Activated B cell treated with CpG ODN at 0.5 μM for 24 hours (primary cell): ENCODE measurements around the gene ZSCAN5C. TPM values are rescaled to one million over a fixed set of nuclear protein-coding genes. Genes with fewer than 3 reads are reported as not detected.

Experiments used
- ATAC-seq: fragments of 200-7000 bp; cut with Tn5 transposase; one replicate; pipeline ENCODE4 v1.10.0; 2021; ENCODE audit warnings: low read depth, mild to moderate bottlenecking, moderate library complexity
- CTCF ChIA-PET: fragments of 350-600 bp; sonication (Branson Sonifier 250); formaldehyde crosslinking; loops from one replicate; lab custom pipeline; 2021; ENCODE audit warnings: antibody characterized with exemption; lab: Charles Lee
- POLR2A ChIA-PET: fragments of 350-600 bp; sonication (Branson Sonifier 250); formaldehyde crosslinking; loops from one replicate; lab custom pipeline; 2021; ENCODE audit warnings: antibody characterized with exemption; lab: Charles Lee
- DNase-seq: peaks from one replicate; pipeline ENCODE4 v3.0.0; 2022
- H3K27ac Mint-ChIP-seq: one replicate; pipeline ENCODE4 v1.8.0; 2020; ENCODE audit warnings: mixed read lengths
- H3K27me3 Mint-ChIP-seq: one replicate; pipeline ENCODE4 v1.8.0; 2021; ENCODE audit warnings: mixed read lengths
- H3K36me3 Mint-ChIP-seq: one replicate; pipeline ENCODE4 v1.8.0; 2021; ENCODE audit warnings: low read depth, mixed read lengths
- H3K4me1 Mint-ChIP-seq: one replicate; pipeline ENCODE4 v1.8.0; 2021; ENCODE audit warnings: mixed read lengths
- H3K4me3 Mint-ChIP-seq: one replicate; pipeline ENCODE4 v1.8.0; 2020; ENCODE audit warnings: mild to moderate bottlenecking, mixed read lengths
- H3K9me3 Mint-ChIP-seq: one replicate; pipeline ENCODE4 v1.8.0; 2020; ENCODE audit warnings: mixed read lengths
- intact Hi-C: fragments of 100-400 bp; cut with micrococcal nuclease; formaldehyde crosslinking; loops from one replicate; pipeline ENCODE4 v1.15.1; 2024
- total RNA-seq: library from RNA; stranded (reverse); gene quantifications from 2 replicates; pipeline ENCODE4 v1.2.3, GENCODE V29; 2022
- TF ChIP-seq, protein P1 (sequence below): fragments of 200-600 bp; IDR thresholded peaks from one replicate; pipeline ENCODE4 v1.8.0; 2022; ENCODE audit warnings: antibody characterized with exemption, mild to moderate bottlenecking

The ZSCAN5C gene
- total RNA-seq, 1 donor from 2014 or later, result not detected

DNA sequence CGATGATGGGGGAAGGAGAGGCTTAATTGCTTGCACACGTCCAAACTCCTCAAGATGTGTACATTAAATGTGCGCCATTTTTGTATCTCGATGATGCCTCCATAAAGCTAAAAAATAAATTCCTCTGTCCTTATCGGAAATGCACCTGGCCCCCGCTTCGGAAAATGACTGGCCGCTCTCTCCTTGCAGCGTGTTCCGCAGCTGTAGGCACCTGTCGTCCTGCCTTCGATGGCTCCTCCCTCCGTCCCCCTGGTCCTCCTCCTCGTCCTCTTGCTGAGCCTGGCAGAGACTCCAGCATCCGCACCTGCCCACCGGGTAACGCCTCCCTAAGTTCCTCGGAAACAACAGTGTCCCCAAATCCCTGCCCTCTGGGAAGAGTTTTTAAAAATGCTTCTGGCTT lies 25.2 kb upstream of the ZSCAN5C start:
- H3K4me3 Mint-ChIP-seq, result no peak overlapping the region
- H3K27me3 Mint-ChIP-seq, result peaks cover 3% of the 10 kb centered on the region
- no peaks in the 10 kb centered on the region for H3K9me3 Mint-ChIP-seq
- ChIA-PET CTCF (no interaction called here), POLR2A (no interaction called here)
- DNase-seq, result no peak
- ATAC-seq, result no peak
- H3K36me3 Mint-ChIP-seq, result no peaks in the 10 kb centered on the region
- intact Hi-C loops, result no loop called here
- TF ChIP-seq, protein P1, sequence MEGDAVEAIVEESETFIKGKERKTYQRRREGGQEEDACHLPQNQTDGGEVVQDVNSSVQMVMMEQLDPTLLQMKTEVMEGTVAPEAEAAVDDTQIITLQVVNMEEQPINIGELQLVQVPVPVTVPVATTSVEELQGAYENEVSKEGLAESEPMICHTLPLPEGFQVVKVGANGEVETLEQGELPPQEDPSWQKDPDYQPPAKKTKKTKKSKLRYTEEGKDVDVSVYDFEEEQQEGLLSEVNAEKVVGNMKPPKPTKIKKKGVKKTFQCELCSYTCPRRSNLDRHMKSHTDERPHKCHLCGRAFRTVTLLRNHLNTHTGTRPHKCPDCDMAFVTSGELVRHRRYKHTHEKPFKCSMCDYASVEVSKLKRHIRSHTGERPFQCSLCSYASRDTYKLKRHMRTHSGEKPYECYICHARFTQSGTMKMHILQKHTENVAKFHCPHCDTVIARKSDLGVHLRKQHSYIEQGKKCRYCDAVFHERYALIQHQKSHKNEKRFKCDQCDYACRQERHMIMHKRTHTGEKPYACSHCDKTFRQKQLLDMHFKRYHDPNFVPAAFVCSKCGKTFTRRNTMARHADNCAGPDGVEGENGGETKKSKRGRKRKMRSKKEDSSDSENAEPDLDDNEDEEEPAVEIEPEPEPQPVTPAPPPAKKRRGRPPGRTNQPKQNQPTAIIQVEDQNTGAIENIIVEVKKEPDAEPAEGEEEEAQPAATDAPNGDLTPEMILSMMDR, result no peak
- H3K27ac Mint-ChIP-seq, result no peak overlapping the region
- H3K4me1 Mint-ChIP-seq, result peaks cover under 1% of the 10 kb centered on the region

- CTCF ChIA-PET, result interaction anchor here (0.7 to 1.9 kb wide), 3 partner anchors 72 to 112 kb away, joined by 3 to 6 read pairs (median 3); no protein-coding TSS in a partner anchor
- POLR2A ChIA-PET, result no interaction called here
- ATAC-seq, result no peak
Observed at GRCh38 chr19:56177564-56178243, 24.4 kb upstream of the ZSCAN5C start.

DNA sequence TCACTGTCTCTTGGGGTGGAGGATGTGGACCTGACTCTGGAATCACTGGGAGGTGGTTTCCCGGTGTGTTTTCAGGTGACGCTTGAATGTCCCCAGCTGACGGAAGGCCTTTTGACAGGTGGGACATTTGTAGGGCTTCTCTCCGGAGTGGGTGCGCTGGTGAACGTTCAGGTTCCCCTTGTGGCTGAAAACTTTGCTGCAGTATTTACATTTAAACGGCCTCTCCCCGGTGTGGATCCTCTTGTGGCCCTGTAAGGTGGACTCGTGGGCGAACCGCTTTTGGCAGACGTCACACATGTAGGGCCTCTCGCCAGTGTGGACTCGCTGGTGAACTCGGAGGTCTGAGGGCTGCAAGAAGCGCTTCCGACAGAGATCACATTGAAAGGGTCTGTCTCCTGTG lies 12.3 kb upstream of the ZSCAN5C start:
- peaks cover 18% of the 10 kb centered on the region for H3K27me3 Mint-ChIP-seq
- intact Hi-C loops, result no loop called here
- no peaks in the 10 kb centered on the region for H3K9me3 Mint-ChIP-seq
- TF ChIP-seq, protein P1, result no peak
- ATAC-seq (no peak), DNase-seq (no peak)
- H3K36me3 Mint-ChIP-seq, result no peaks in the 10 kb centered on the region
- POLR2A ChIA-PET, result no interaction called here
- H3K27ac Mint-ChIP-seq, result no peak overlapping the region
- no peak overlapping the region for H3K4me3 Mint-ChIP-seq
- no peaks in the 10 kb centered on the region for H3K4me1 Mint-ChIP-seq
- CTCF ChIA-PET, result no interaction called here

More at GRCh38 chr19:56177564-56178243, 24.4 kb upstream of the ZSCAN5C start:
- H3K9me3 Mint-ChIP-seq, result no peaks in the 10 kb centered on the region
- no peak overlapping the region for H3K4me3 Mint-ChIP-seq
- TF ChIP-seq, protein P1, result no peak
- peaks cover 7% of the 10 kb centered on the region for H3K27me3 Mint-ChIP-seq
- H3K27ac Mint-ChIP-seq, result no peak overlapping the region
- H3K36me3 Mint-ChIP-seq, result no peaks in the 10 kb centered on the region
- H3K4me1 Mint-ChIP-seq, result no peaks in the 10 kb centered on the region
- DNase-seq, result no peak
- intact Hi-C loops, result no loop called here

GRCh38 chr19:56191115-56191514 lies 11.0 kb upstream of the ZSCAN5C start:
- Mint-ChIP-seq H3K4me3 (no peak overlapping the region), H3K36me3 (no peaks in the 10 kb centered on the region), H3K9me3 (no peaks in the 10 kb centered on the region), H3K27ac (no peak overlapping the region), H3K27me3 (peaks cover 15% of the 10 kb centered on the region), H3K4me1 (no peaks in the 10 kb centered on the region)
- no peak for ATAC-seq
- intact Hi-C loops, result no loop called here
- POLR2A ChIA-PET, result no interaction called here
- DNase-seq, result no peak
- TF ChIP-seq, protein P1, result no peak
- CTCF ChIA-PET, result no interaction called here

DNA sequence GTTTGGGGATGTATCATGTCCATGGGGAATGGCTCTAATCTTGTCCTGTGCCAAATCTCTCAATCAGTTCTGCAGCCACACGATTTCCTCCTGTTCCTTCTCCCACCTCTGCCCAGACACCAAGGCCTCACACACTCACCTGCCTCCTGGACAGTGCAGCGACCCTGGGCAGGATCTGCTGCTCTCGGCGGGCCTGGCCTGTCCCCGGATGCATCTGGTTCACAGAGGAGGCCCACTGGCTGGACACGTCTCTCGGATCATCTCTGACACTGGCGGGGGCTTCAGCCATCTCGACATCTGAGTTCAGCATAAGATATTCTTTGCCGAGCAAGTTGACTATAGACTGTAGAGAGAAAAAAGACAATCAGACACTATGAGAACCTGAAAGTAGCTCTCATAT lies 10.4 kb upstream of the ZSCAN5C start:
- Mint-ChIP-seq H3K27me3 (peaks cover 15% of the 10 kb centered on the region), H3K4me1 (no peaks in the 10 kb centered on the region), H3K9me3 (no peaks in the 10 kb centered on the region), H3K4me3 (no peak overlapping the region), H3K27ac (no peak overlapping the region), H3K36me3 (no peaks in the 10 kb centered on the region)
- DNase-seq, result no peak
- intact Hi-C loops, result no loop called here
- ChIA-PET POLR2A (no interaction called here), CTCF (no interaction called here)
- TF ChIP-seq, protein P1, result no peak
- no peak for ATAC-seq
